HG03354 (cell line): Measurements from ENCODE around the gene WDPCP.
"Not testable (repeated sequence)": the region's sequence is repeated elsewhere in the genome, so short reads cannot be mapped to it uniquely, and the experiment has no call there.

Experiments used
- ATAC-seq: cut with Tn5 transposase; IDR thresholded peaks from one replicate; pipeline ENCODE4 v1.9.1; 2021; ENCODE audit warnings: mild to moderate bottlenecking; ENCODE audit not compliant: unreplicated experiment, poor library complexity, severe bottlenecking

WDPCP gene

GRCh38 chr2:63402889-63403288 lies 185.4 kb downstream of the WDPCP start:
- not testable (repeated sequence) for ATAC-seq

GRCh38 chr2:63399156-63399555 lies 189.1 kb downstream of the WDPCP start:
- ATAC-seq, result no peak

- ATAC-seq, result no peak
These were observed 208.8 kb downstream of the WDPCP start for GRCh38 chr2:63379451-63379850.

GRCh38 chr2:63378589-63378988 lies 209.7 kb downstream of the WDPCP start:
- ATAC-seq, result no peak

GRCh38 chr2:63374341-63374740 lies 213.9 kb downstream of the WDPCP start:
- ATAC-seq, result no peak

- ATAC-seq, result no peak
These were observed 215.7 kb downstream of the WDPCP start for GRCh38 chr2:63372549-63372948.

GRCh38 chr2:63369146-63369545 lies 219.1 kb downstream of the WDPCP start:
- ATAC-seq, result no peak

- ATAC-seq, result no peak
These were observed 223.4 kb downstream of the WDPCP start for GRCh38 chr2:63364866-63365265.

- not testable (repeated sequence) for ATAC-seq
These were observed 230.6 kb downstream of the WDPCP start for GRCh38 chr2:63357722-63358121.

GRCh38 chr2:63347361-63347760 lies 240.9 kb downstream of the WDPCP start:
- ATAC-seq, result no peak

GRCh38 chr2:63346411-63346810 lies 241.9 kb downstream of the WDPCP start:
- no peak for ATAC-seq

GRCh38 chr2:63345285-63345633 lies 243.0 kb downstream of the WDPCP start:
- no peak for ATAC-seq

- ATAC-seq, result no peak
These were observed 243.5 kb downstream of the WDPCP start for GRCh38 chr2:63344575-63345284.

- ATAC-seq, result no peak
These were observed 244.7 kb downstream of the WDPCP start for GRCh38 chr2:63343397-63344109.

GRCh38 chr2:63340443-63340842 lies 247.8 kb downstream of the WDPCP start:
- no peak for ATAC-seq

GRCh38 chr2:63334910-63335309 lies 253.4 kb downstream of the WDPCP start:
- no peak for ATAC-seq

- no peak for ATAC-seq
These were observed 261.8 kb downstream of the WDPCP start for GRCh38 chr2:63326473-63326872.

- not testable (repeated sequence) for ATAC-seq
These were observed 264.6 kb downstream of the WDPCP start for GRCh38 chr2:63323662-63324061.

- not testable (repeated sequence) for ATAC-seq
These were observed 266.3 kb downstream of the WDPCP start for GRCh38 chr2:63321973-63322372.

GRCh38 chr2:63320669-63321068 lies 267.6 kb downstream of the WDPCP start:
- ATAC-seq, result no peak

- no peak for ATAC-seq
These were observed 277.7 kb downstream of the WDPCP start for GRCh38 chr2:63310614-63311013.
